ENCODE data around the gene COL6A1.

DNA sequence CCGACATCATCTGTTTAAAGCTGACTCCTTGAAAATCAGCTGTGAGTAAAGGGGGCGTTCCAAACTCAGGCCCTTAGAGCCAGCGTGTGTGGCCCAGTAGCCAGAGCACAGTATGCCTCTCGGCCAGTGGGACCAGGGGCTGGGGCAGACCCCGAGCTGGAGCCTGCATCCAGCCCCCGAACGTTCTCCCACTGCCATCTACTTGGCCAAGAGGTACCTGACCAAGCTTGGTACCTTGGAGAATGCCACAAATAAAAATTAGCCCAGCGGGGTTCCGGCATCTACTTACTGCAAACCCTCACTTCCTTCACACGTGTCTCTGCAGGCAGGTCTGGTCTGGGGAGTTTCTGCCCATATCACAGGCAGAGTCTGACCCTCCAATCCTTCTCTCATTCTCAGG is 59.6 kb downstream of the COL6A1 start:
- TF ChIP-seq, protein P1, sequence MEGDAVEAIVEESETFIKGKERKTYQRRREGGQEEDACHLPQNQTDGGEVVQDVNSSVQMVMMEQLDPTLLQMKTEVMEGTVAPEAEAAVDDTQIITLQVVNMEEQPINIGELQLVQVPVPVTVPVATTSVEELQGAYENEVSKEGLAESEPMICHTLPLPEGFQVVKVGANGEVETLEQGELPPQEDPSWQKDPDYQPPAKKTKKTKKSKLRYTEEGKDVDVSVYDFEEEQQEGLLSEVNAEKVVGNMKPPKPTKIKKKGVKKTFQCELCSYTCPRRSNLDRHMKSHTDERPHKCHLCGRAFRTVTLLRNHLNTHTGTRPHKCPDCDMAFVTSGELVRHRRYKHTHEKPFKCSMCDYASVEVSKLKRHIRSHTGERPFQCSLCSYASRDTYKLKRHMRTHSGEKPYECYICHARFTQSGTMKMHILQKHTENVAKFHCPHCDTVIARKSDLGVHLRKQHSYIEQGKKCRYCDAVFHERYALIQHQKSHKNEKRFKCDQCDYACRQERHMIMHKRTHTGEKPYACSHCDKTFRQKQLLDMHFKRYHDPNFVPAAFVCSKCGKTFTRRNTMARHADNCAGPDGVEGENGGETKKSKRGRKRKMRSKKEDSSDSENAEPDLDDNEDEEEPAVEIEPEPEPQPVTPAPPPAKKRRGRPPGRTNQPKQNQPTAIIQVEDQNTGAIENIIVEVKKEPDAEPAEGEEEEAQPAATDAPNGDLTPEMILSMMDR (CRISPR knock-in tag; IDR thresholded peaks at IDR 0.05) = no peak
- TF ChIP-seq POLR2AphosphoS5 (IDR thresholded peaks at IDR 0.05; ENCODE audit: low read depth, low read length) = no peak
- no peak for TF ChIP-seq ZBTB8A (CRISPR knock-in tag; IDR thresholded peaks at IDR 0.05; ENCODE audit: borderline replicate concordance, low read depth)
- TF ChIP-seq SATB2 (CRISPR knock-in tag; IDR thresholded peaks at IDR 0.05) = no peak
- no peak for TF ChIP-seq SRF (IDR thresholded peaks at IDR 0.05; ENCODE audit: low read depth, low read length)
- TF ChIP-seq ZNF296 (CRISPR knock-in tag; conservative IDR thresholded peaks at IDR 0.05) = no peak
- TF ChIP-seq RXRA (CRISPR knock-in tag; IDR thresholded peaks at IDR 0.05) = no peak
- no peak for TF ChIP-seq RFX5 (IDR thresholded peaks at IDR 0.05; ENCODE audit: low read depth, low read length)
- no peak for TF ChIP-seq ZNF674 (CRISPR knock-in tag; IDR thresholded peaks at IDR 0.05; ENCODE audit: low read depth)
- no peak for TF ChIP-seq POLR2A (IDR thresholded peaks at IDR 0.05; ENCODE audit: insufficient read depth in 1 of 2, low read depth in 2 of 2, low read length in 2 of 2)

Data from HepG2 (cell line).